Head of caudate nucleus (tissue), 42 donors: Measurements from ENCODE around the gene NPFFR1.
"Not testable (repeated sequence)": the region's sequence is repeated elsewhere in the genome, so short reads cannot be mapped to it uniquely, and the experiment has no call there.

Experiments
- DNase-seq, 42 donors: peaks; one replicate each; pipeline versions ENCODE4 v3.0.0 to v3.0.0-alpha.2; 2020 to 2021; ENCODE audit warnings: mixed read lengths in 7 of 42
- intact Hi-C: fragments of 100-400 bp; cut with DNase I; formaldehyde crosslinking; loops from one replicate; pipeline ENCODE4 v1.15.0; 2022

Gene NPFFR1

GRCh38 chr10:70267161-70267933, 16.5 kb downstream of the NPFFR1 start:
- no peak for DNase-seq
- intact Hi-C loops: no loop called here

GRCh38 chr10:70266701-70267100, 17.1 kb downstream of the NPFFR1 start:
- intact Hi-C loops: no loop called here
- DNase-seq: no peak

- intact Hi-C loops: no loop called here
- DNase-seq: no peak
Observed at GRCh38 chr10:70266056-70266455, 17.7 kb downstream of the NPFFR1 start.

- intact Hi-C loops: no loop called here
- peak in 33 of 42 donors; percentile 16 to 74 (median 47) for DNase-seq
Observed at GRCh38 chr10:70265032-70265689, 18.6 kb downstream of the NPFFR1 start.

- no peak for DNase-seq
- intact Hi-C loops: no loop called here
Observed at GRCh38 chr10:70260734-70261133, 23.1 kb downstream of the NPFFR1 start.

GRCh38 chr10:70260259-70260658, 23.5 kb downstream of the NPFFR1 start:
- intact Hi-C loops: no loop called here
- no peak for DNase-seq

- DNase-seq: no peak
- intact Hi-C loops: no loop called here
Observed at GRCh38 chr10:70258216-70258615, 25.6 kb downstream of the NPFFR1 start.

GRCh38 chr10:70257816-70258215, 26.0 kb downstream of the NPFFR1 start:
- DNase-seq, intact Hi-C loops: not testable (repeated sequence)

- intact Hi-C loops: no loop called here
- DNase-seq: no peak
Observed at GRCh38 chr10:70256463-70256862, 27.3 kb downstream of the NPFFR1 start.

GRCh38 chr10:70255329-70256299, 28.2 kb downstream of the NPFFR1 start:
- intact Hi-C loops: no loop called here
- peak in 13 of 42 donors; percentile 6 to 60 (median 17) for DNase-seq

- intact Hi-C loops: no loop called here
Observed at GRCh38 chr10:70254778-70255328, 29.0 kb downstream of the NPFFR1 start.

GRCh38 chr10:70253878-70254765, 29.7 kb downstream of the NPFFR1 start:
- intact Hi-C loops: no loop called here
- peak in 11 of 42 donors; percentile 14 to 60 (median 37) for DNase-seq

More at GRCh38 chr10:70254778-70255328, 29.0 kb downstream of the NPFFR1 start:
- no peak for DNase-seq

- intact Hi-C loops: no loop called here
- DNase-seq: peak in 33 of 42 donors; percentile 8 to 82 (median 47)
Observed at GRCh38 chr10:70250961-70251680, 32.7 kb downstream of the NPFFR1 start.

- intact Hi-C loops: no loop called here
- DNase-seq: no peak
Observed at GRCh38 chr10:70247360-70247759, 36.4 kb downstream of the NPFFR1 start.

GRCh38 chr10:70241081-70241480, 42.7 kb downstream of the NPFFR1 start:
- no peak for DNase-seq
- intact Hi-C loops: no loop called here

GRCh38 chr10:70239986-70240385, 43.8 kb downstream of the NPFFR1 start:
- intact Hi-C loops, DNase-seq: not testable (repeated sequence)
